IPS-20b (cell line): Measurements from ENCODE around the gene ENC1.
"Not testable (repeated sequence)": the region's sequence is repeated elsewhere in the genome, so short reads cannot be mapped to it uniquely, and the experiment has no call there.

Source experiments
- H3K27ac ChIP-seq: one replicate; pipeline ENCODE4 v1.5.1; 2013; ENCODE audit warnings: low read length
- H3K27me3 ChIP-seq: 2 replicates; pipeline ENCODE4 v1.6.1; 2013; ENCODE audit warnings: mild to moderate bottlenecking, low read length, inconsistent platforms; ENCODE audit not compliant: insufficient read depth
- H3K36me3 ChIP-seq: 2 replicates; pipeline ENCODE4 v1.6.1; 2013; ENCODE audit warnings: low read depth, mild to moderate bottlenecking, inconsistent platforms, low read length, moderate library complexity; ENCODE audit not compliant: insufficient read depth
- H3K4me1 ChIP-seq: 2 replicates; pipeline ENCODE4 v1.6.1; 2013; ENCODE audit warnings: mild to moderate bottlenecking, control low read depth, inconsistent platforms, low read length, moderate library complexity; ENCODE audit not compliant: insufficient read depth
- H3K4me3 ChIP-seq: 2 replicates; pipeline ENCODE4 v1.5.1; 2013; ENCODE audit warnings: mild to moderate bottlenecking, low read length, inconsistent platforms
- H3K9ac ChIP-seq: 2 replicates; pipeline ENCODE4 v1.6.1; 2013; ENCODE audit warnings: low read depth, mild to moderate bottlenecking, inconsistent platforms, low read length, moderate library complexity
- H3K9me3 ChIP-seq: 2 replicates; pipeline ENCODE4 v1.6.1; 2013; ENCODE audit warnings: mild to moderate bottlenecking, low read depth, low read length, inconsistent platforms; ENCODE audit not compliant: insufficient read depth

The ENC1 gene

GRCh38 chr5:74640450-74640953 is at the start of gene ENC1:
Gene ENC1 (minus strand): TSS chr5:74640728. CDS start chr5:74636485, 4,243 bp downstream.
- H3K9me3 ChIP-seq = no peaks in the 10 kb centered on the region
- H3K27me3 ChIP-seq = peaks cover 41% of the 10 kb centered on the region
- no peak within 1 kb of the TSS for H3K27ac ChIP-seq
- H3K9ac ChIP-seq = peak within 1 kb of the TSS; percentile 81
- H3K36me3 ChIP-seq = peaks cover 6% of the 10 kb centered on the region
- peaks cover 8% of the 10 kb centered on the region; the same call in 1 of the 2 replicates for H3K4me1 ChIP-seq
- H3K4me3 ChIP-seq = peak within 1 kb of the TSS; percentile 89

GRCh38 chr5:74686962-74687751 is 46.6 kb upstream of the ENC1 start:
- Histone ChIP-seq H3K9me3 (no peaks in the 10 kb centered on the region), H3K4me3 (no peak overlapping the region), H3K27ac (no peak overlapping the region), H3K36me3 (peaks cover 23% of the 10 kb centered on the region), H3K4me1 (peaks cover 9% of the 10 kb centered on the region; the same call in 1 of the 2 replicates), H3K27me3 (0 out of 2 replicates have a peak, but pooled peaks cover 10% of the 10 kb centered on the region), H3K9ac (no peak overlapping the region)

GRCh38 chr5:74685979-74686631 is 45.6 kb upstream of the ENC1 start:
- H3K9ac ChIP-seq = peak overlapping the region; percentile 83; the same call in 1 of the 2 replicates
- H3K27me3 ChIP-seq = 0 out of 2 replicates have a peak, but pooled peaks cover 10% of the 10 kb centered on the region
- H3K4me3 ChIP-seq = peak overlapping the region; percentile 77
- H3K36me3 ChIP-seq = peaks cover 17% of the 10 kb centered on the region; the same call in 1 of the 2 replicates
- no peak overlapping the region for H3K27ac ChIP-seq
- H3K4me1 ChIP-seq = peaks cover 9% of the 10 kb centered on the region; the same call in 1 of the 2 replicates
- no peaks in the 10 kb centered on the region for H3K9me3 ChIP-seq

GRCh38 chr5:74684900-74685851 is 44.6 kb upstream of the ENC1 start, which contains the start of gene HEXB:
Gene HEXB (plus strand): TSS chr5:74685233. CDS start chr5:74685261, 28 bp downstream.
- Histone ChIP-seq H3K27me3 (0 out of 2 replicates have a peak, but pooled peaks cover 10% of the 10 kb centered on the region), H3K4me3 (peak within 1 kb of the TSS; percentile 77), H3K27ac (no peak within 1 kb of the TSS), H3K4me1 (peaks cover 9% of the 10 kb centered on the region; the same call in 1 of the 2 replicates), H3K36me3 (peaks cover 9% of the 10 kb centered on the region; the same call in 1 of the 2 replicates), H3K9me3 (no peaks in the 10 kb centered on the region), H3K9ac (peak within 1 kb of the TSS; percentile 83; the same call in 1 of the 2 replicates)

GRCh38 chr5:74679966-74680365 is 39.4 kb upstream of the ENC1 start:
- no peak overlapping the region for H3K9ac ChIP-seq
- no peak overlapping the region for H3K4me3 ChIP-seq
- no peaks in the 10 kb centered on the region for H3K36me3 ChIP-seq
- no peaks in the 10 kb centered on the region for H3K9me3 ChIP-seq
- no peaks in the 10 kb centered on the region; the same call in 1 of the 2 replicates for H3K4me1 ChIP-seq
- H3K27ac ChIP-seq = no peak overlapping the region
- no peaks in the 10 kb centered on the region for H3K27me3 ChIP-seq

- not testable (repeated sequence) for H3K27ac ChIP-seq, H3K4me3 ChIP-seq, H3K27me3 ChIP-seq, H3K9ac ChIP-seq, H3K4me1 ChIP-seq, H3K9me3 ChIP-seq, H3K36me3 ChIP-seq
Observed at GRCh38 chr5:74679300-74679699, 38.8 kb upstream of the ENC1 start.

GRCh38 chr5:74678123-74678522 is 37.6 kb upstream of the ENC1 start:
- H3K27me3 ChIP-seq, H3K4me1 ChIP-seq, H3K27ac ChIP-seq, H3K9ac ChIP-seq, H3K4me3 ChIP-seq, H3K36me3 ChIP-seq, H3K9me3 ChIP-seq: not testable (repeated sequence)

- not testable (repeated sequence) for H3K36me3 ChIP-seq, H3K9me3 ChIP-seq, H3K4me3 ChIP-seq, H3K4me1 ChIP-seq, H3K9ac ChIP-seq, H3K27ac ChIP-seq, H3K27me3 ChIP-seq
Observed at GRCh38 chr5:74676466-74676865, 35.9 kb upstream of the ENC1 start.

GRCh38 chr5:74673011-74673790 is 32.7 kb upstream of the ENC1 start:
- Histone ChIP-seq H3K4me1 (no peaks in the 10 kb centered on the region), H3K27ac (no peak overlapping the region), H3K36me3 (no peaks in the 10 kb centered on the region), H3K9me3 (no peaks in the 10 kb centered on the region), H3K4me3 (no peak overlapping the region), H3K27me3 (no peaks in the 10 kb centered on the region), H3K9ac (no peak overlapping the region)

- H3K4me1 ChIP-seq = no peaks in the 10 kb centered on the region
- no peaks in the 10 kb centered on the region for H3K27me3 ChIP-seq
- no peaks in the 10 kb centered on the region for H3K36me3 ChIP-seq
Observed at GRCh38 chr5:74672215-74672877, 31.8 kb upstream of the ENC1 start.

More at GRCh38 chr5:74672215-74672877, 31.8 kb upstream of the ENC1 start:
- no peak overlapping the region for H3K4me3 ChIP-seq
- H3K9me3 ChIP-seq = no peaks in the 10 kb centered on the region
- H3K9ac ChIP-seq = no peak overlapping the region
- H3K27ac ChIP-seq = no peak overlapping the region
